EL (cell line): Measurements from ENCODE around the gene CRLF1.
"Not testable (repeated sequence)": the region's sequence is repeated elsewhere in the genome, so short reads cannot be mapped to it uniquely, and the experiment has no call there.

ENCODE experiments used
- DNase-seq: peaks from one replicate; pipeline ENCODE4 v3.0.0-alpha.2; 2016

The CRLF1 gene

GRCh38 chr19:18608102-18608804 is 1.7 kb upstream of the CRLF1 start:
- DNase-seq, result no peak

- no peak for DNase-seq
Measured at GRCh38 chr19:18607226-18608101, 865 bp upstream of the CRLF1 start.

GRCh38 chr19:18605546-18606280 is 886 bp downstream of the CRLF1 start:
- no peak for DNase-seq

- no peak for DNase-seq
Measured at GRCh38 chr19:18605196-18605545, 1.4 kb downstream of the CRLF1 start.

DNA sequence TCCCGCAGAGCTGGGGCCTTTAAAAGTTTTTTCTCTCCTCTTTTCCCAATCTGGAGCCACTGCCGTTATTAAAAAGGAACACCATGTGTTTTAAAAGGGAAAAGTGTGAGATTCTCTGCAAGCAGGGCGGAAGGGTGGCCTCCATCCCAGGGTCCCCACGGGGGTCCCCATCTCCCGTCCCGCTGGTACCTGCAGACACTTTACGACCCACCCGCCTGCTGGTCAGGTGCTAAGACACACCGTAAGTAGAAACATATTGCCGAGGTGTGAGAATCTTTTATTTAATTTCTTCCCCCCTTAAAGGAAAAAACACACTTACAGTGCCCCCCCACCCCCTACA is 1.8 kb downstream of the CRLF1 start:
- DNase-seq, result no peak

GRCh38 chr19:18603958-18604819 is 2.4 kb downstream of the CRLF1 start:
- DNase-seq, result no peak

DNA sequence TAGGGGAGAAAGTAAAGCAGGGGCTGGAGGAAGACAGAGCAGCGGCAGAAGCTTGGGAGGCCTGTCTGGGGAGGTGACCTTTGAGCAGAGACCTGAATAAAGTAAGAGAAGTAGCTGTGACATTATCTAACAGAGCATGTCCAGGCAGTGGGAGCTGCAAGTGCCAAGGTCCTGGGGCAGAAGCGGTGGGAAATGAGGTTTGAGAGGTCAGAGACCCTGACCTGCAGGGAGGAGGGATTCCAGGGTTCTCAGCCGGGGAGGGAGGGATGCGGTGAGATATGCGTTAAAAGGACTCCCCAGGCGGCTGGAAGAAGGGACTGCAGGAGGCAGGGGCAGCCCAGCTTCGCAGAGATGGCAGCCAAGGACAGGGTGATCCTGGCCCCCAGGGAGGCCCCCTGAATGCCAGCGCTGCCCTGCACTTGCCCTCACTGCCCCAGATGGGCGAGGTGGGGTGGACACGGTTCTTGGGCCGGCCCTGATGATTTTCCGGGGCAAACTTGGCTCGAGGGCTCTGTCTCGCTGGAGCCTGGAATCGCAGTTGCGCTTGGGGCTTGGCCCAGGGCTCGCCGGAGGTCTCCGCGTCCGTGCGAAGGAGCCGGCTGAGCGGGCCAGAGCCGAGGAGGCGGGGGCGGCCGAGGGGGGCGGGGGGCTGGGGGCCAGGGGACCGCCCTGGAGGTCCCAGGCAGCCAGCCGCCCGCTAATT is 3.2 kb downstream of the CRLF1 start:
- DNase-seq, result no peak

GRCh38 chr19:18601875-18602274 is 4.7 kb downstream of the CRLF1 start:
- DNase-seq, result no peak

DNA sequence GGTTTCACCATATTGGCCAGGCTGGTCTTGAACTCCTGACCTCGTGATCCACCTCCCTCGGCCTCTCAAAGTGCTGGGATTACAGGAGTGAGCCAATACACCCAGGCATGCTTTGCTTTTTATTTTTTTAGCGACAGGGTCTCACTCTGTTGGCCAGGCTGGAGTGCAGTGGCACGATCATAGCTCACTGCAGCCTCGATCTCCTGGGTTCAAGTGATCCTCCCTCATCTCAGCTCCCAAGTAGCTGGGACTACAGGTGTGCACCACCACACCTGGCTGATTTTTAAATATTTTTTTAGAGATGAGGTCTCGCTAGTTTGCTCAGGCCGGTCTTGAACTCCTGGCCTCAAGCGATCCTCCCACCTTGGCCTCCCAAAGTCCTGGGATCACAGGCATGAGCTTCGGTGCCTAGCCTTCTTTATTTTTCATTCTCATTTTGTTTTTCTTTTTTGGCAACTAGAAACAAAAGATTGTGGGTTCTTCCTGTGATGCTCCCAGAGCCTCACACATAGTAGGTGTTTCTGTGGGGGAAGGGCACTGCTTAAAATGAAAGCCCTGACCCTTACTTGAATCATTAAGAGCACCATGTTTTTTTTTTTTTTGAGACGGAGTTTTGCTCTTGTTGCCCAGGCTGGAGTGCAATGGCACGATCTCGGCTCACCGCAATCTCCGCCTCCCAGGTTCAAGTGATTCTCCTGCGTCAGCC is 5.8 kb downstream of the CRLF1 start:
- not testable (repeated sequence) for DNase-seq

DNA sequence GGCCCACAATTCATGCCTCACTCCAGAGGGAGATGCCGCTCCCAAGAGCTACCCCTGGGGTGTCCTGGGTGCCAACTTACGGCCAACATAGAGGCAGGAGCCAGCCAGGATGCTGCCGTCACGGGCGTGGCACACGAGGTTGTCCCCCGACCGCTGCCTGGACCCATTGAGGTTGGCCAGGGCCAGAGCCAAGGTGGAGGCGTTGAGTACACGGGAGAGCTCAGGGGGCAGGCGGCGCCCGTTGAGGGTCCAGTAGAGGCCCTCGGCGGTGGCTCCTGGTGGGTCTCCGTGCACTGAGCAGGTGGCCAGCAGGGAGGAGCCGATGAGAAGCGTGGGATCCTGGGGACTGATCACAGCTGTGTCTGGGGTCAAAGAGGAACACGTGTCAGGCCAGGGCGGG is 7.1 kb downstream of the CRLF1 start:
- no peak for DNase-seq

DNA sequence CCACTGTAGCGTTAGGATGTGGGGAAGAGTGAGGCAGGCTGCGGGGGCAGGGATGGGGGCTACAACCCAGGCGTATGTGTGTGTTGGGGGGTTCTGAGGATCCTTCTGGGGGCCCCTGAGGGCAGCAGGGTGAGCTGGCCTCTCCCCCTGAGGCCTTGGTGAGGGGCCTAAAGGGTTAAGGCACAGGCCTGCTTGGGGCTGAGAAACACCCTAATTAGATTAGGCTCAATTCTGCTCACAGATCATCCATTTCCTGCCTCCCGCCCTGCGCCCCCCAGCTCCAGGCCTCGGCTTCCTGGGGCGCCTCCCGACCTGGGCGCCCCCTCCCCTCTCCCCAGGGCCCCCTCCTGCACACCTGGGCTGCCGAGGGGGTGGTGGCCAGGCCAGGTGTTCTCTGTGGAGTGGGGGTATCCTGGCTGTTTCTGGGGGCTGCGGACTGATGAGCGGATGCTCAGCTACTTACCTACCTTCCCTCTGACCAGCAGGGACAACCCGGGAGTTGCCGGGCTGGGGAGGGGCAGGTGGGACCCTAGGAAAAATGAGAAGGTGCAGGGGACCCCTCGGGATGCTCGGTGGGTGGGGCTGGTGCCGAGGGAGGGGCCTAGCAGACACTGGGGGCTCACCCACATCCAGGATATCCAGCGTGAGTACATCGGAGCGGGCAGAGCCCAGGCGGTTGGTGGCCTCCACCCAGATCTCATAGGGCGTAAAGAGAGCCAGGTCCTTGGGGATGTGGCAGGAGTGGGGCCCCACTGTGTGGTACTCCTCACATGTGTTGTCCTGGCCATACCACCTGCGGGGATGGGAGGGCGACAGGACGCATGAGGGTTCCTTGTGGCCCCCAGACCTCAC is 8.6 kb downstream of the CRLF1 start:
- no peak for DNase-seq

GRCh38 chr19:18596752-18597157 is 9.8 kb downstream of the CRLF1 start:
- DNase-seq, result peak; percentile 20

DNA sequence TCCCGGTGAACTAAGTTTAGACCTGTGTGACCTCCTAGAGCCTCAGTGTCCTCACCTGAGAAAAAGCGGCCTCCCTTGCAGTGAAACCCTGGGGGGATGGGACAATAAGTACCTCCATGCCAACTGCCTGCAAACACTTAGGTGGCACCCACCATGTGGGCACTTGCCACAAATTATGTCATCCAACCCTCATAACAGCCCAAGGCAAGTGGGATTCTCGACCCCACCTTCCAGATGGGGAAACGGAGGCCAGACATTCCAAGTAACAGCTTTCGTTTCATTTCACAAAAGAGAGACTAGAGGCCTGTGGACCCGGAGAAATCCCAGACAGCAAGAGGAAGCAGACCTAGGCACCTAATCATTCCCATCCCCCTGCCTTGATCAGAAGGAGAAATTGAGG is 11.1 kb downstream of the CRLF1 start:
- no peak for DNase-seq

DNA sequence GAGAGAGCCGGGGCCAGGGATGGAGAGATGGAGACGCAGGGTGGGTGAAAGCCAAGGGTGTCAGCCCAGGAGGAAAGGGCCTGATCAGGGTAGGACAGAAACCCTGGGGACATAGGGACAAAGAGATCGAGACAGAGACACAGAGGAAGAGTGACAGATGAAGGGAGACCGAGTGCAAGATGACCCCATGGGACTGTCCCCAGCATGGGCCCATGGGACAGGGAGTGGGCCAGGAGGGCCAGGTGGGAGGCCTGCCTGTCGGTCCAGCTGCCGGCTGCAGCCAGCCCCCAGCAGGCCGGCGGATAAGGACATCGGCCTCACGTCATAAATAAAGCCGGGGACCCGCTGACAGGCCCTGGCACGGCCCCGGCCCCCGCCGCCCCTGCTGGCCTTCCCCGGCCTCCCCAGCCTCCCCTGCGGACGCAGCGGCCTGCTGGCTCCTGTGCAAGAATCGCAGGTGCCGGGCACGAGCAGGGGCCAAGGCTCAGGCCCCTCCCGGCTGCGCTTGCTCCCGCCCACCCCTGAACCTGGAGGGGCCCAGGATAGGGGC is 11.7 kb downstream of the CRLF1 start:
- DNase-seq, result no peak

DNA sequence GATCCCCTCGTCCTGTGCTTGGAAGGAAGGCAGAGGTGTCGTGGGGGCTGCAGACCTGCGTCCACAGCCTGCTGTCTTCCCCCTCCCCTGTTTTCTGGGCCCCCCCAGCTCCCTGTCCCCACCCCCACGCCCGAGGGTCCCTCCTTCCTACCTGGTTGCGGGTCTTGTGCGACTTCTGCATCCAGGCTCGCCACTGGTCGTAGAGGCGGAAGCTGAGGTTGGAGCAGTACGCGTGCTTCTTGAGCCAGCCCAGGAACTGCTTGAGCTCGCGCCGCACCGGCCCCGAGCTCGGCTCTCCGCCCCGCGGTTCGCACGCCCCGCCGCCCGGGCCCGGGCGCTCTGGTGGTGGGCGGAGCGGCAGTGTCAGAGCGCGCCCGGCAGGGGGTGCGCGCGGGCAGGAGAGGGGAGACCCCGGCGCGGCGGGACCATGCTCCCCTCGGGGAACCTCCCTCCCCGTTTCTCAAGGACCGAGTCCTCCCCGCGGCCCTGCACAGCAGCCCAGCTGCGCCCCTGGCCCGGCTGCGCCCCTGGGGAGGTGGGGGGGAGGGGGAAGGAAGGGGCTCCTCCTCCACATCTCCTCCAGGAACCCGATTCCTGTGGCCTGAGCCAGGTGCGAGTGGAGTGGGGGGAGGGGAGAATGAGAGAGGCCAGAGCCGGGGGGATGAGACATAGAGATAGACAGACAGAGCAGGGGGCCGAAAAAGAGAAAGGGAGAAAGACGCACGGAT is 12.3 kb downstream of the CRLF1 start:
- peak; percentile 73 for DNase-seq

GRCh38 chr19:18593367-18594095 is 13.1 kb downstream of the CRLF1 start:
- DNase-seq, result no peak

- not testable (repeated sequence) for DNase-seq
Measured at GRCh38 chr19:18592732-18593131, 13.9 kb downstream of the CRLF1 start.

DNA sequence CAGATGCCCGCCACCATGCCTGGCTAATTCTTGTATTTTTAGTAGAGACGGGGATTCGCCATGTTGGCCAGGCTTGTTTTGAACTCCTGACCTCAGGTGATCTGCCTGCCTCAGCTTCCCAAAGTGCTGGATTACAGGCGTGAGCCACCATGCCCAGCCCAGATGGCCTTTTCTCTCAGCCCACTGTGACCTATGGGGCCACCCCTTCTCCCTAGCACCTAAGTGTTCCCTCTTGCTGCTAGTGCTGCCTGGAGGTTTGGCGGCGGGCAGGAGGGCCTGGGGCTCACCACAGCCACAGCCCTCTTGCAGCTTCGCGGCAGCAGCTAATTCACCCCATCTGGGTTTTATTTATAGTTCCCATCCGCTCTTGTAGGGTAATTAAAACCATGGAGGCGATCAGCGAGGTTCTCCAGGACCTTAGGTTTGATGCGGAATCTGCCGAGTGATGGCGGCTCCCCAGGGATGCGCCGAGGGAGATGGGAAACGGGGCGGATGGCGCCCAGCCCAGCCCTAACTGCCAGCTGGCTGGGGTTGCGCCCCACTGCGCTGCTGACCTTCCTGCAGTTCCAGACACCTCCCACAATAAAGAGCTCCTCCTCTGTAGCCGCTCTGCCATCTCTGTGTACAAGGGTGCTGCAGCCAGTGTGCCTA is 14.7 kb downstream of the CRLF1 start:
- DNase-seq, result no peak
